IPS DF 4.7 (cell line): ENCODE measurements around the gene CUX1.
"Not testable (repeated sequence)": the region's sequence is repeated elsewhere in the genome, so short reads cannot be mapped to it uniquely, and the experiment has no call there.

Experiments
- DNase-seq: peaks from one replicate; pipeline ENCODE4 v3.0.0-alpha.2; 2013; ENCODE audit warnings: low spot score; ENCODE audit errors: extremely low read depth

The CUX1 gene

DNA sequence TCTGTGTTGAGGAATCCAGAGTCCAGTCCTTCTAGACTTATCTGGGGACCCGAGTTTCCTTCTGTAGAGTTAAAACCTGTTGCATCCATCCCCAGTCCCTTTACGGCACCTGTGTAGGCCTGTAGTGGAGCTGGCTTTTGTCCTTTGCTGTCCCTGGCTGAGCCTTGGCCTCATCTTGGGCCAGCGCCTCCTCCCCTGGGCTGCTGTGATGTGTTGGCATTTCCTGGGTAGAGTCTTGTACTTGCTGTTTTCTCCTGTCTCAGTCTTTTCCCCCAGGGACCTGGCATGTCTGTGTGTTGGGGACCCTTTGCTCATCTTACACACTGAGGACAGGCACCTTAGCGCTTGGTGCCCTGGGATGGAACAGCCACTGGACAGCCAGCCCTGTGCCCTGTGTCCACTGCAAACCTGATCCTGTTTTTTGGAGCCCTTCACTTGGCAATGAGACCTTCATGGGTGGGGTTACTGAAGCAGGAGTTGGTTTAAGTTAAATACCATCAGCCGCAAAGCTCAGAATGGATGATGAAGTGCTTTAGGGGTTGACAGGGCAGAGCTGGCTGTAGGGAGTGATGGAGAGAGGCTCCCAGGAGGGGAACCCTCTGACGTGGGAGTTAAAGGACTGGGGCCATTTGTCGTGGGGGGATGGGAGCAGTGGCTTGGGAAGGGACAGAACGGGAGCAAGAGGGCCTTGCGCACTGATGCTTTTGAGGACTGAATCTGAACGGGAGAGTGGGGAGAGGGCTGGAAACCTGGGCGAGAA is 50.9 kb downstream of the CUX1 start:
- DNase-seq, result no peak

DNA sequence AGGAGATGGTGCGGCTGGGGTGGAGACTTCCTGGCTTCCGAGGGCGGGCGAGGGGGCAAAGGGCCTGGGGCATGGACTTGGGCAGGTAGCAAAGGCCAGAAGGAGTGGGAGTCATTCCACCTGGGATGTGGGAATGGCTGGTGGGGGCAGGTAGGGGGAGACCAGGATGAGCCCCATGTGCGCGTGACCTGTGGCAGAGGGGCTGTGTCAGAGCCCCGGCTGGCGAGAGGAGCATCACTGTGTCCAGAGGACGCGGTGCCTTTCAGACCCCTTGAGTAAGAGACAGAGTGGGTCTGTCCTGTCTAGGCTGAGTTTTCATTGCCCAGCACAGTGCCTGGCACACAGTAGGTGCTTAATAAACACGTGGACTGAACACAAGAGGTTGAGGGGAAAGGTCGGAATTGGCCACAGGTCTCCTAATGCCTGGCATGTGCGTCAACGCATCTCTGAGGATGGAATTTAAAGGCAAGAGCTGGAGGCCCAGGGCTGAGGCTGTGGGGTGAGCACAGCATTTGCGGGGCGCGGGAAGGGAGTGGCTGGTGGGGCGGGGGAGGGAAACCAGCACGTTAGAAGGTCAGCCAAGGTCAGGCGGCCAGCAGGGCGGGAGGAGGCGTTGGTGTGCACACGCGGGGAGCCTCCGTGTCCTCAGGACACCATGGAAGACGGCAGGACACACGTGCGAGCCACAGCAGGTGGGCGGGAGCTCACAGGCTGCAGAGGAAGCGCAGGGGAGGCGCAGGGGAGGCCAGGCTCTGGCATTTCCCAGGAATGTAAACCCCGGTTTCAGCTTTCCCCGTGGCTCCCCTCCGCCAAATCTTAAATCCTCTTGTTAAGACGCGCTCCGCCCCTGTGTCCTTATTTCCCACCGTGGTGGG is 51.8 kb downstream of the CUX1 start:
- no peak for DNase-seq

DNA sequence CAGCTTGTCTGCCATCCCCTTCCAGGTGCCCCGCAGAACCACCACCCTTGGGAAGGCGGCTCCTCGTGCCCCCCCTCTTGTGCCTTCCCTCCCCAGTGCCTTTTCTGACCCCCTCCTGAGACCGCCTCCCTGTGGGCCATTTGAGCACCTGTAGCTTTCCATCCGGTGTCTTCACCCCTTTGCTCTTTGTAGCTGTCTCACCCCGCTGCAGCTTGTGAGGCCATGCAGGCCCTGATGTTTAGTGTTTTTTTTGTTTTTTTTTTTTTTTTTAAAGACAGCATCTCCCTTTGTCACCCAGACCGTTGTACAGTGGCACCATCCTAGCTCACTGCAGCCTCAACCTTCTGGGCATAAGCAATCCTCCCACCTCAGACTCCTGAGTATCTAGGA is 52.5 kb downstream of the CUX1 start:
- DNase-seq, result no peak

DNA sequence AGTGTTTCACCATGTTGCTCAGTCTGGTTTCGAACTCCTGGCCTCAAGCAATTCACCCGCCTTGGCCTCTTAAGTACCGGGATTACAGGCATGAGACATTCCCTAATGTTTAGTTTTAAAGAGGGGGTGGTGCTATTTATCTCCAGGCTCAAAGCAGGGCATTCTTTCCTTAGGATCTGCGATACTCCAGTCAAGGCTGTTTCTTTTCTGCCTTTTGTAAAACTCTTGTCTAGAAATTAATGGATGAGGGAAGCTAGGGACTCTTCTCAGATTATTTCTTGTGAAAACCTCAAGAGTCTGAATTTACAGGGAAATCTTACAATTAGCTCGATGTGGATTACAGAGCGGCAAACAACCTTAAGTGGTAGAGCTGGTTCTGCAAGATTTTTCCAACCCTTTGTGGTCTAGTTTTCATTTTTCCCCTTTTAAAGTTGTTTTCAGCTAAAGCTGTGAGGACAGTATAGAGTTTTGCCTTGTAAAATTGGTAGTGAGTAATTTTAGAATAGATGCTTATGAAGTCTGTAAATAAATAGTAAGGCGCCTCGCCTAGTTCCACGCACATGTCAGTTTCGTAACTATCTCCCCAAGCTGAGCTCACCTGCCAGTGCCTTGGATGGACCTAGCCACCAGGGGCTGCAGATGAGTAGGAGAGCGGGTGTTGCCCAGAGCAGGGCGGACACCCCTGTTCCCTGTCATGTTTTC is 53.1 kb downstream of the CUX1 start:
- DNase-seq, result no peak

GRCh38 chr7:101871351-101871750 is 53.9 kb downstream of the CUX1 start:
- no peak for DNase-seq

- no peak for DNase-seq
Measured at GRCh38 chr7:101874028-101874427, 56.6 kb downstream of the CUX1 start.

- no peak for DNase-seq
Measured at GRCh38 chr7:101875283-101875846, 57.9 kb downstream of the CUX1 start.

GRCh38 chr7:101877882-101878591 is 60.6 kb downstream of the CUX1 start:
- no peak for DNase-seq

DNA sequence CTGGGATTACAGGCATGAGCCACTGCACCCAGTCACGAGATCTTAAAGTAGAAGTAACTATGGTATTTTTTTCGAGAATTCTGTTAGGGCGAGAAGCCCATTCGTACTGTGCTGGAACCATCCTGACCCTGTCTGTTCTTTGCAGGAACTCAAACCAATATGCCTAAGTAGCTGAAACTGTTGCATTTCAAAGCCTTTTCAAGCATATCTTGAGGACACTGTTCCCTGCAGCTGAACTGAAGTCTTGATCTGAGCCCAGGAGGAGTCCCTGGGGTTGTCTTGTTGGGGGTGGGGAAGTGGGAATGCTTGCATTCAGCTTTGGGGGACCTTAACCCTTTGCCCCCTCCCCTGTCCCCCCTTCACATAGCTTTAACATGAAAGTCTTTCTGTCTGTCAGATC is 61.5 kb downstream of the CUX1 start:
- DNase-seq, result no peak

DNA sequence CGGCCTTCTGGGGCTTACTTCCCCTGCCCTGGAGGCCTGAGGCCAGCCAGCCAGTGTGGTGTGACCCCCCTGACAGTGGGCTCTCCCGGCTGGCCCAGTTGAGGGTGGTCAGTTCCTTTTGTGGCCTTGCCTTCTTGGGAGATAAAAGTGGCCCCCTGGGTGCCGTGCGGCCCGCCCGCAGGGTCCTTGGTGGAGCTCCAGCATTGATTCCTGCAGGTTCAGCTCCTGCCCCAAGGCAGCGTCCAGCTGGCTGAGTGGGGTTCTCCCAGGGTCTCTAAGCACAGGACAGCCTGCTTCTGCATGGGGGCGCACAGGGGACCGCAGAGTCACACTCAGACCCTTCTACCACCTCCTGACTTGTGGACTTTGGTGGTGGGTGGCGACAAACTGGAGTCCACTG is 62.1 kb downstream of the CUX1 start:
- no peak for DNase-seq

- DNase-seq, result no peak
Measured at GRCh38 chr7:101880282-101881054, 63.0 kb downstream of the CUX1 start.

DNA sequence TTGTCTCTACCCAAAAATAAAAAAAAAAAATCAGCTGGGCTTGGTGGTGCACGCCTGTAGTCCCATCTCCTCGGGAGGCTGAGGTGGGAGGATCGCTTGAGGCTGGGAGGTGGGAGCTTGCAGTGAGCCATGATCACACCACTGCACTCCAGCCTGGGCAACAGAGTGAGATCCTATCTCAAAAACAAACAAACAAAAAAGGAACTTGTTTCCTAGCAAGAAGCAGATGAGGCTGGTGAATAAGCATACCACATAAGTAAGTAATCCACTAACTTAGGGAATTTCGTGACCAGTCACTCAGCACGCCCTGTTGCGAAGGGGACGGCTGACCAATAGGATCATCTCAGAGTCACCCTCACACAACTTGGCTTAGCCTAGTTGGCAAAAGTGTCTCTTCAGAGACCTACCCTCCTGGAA is 64.6 kb downstream of the CUX1 start:
- DNase-seq, result no peak

DNA sequence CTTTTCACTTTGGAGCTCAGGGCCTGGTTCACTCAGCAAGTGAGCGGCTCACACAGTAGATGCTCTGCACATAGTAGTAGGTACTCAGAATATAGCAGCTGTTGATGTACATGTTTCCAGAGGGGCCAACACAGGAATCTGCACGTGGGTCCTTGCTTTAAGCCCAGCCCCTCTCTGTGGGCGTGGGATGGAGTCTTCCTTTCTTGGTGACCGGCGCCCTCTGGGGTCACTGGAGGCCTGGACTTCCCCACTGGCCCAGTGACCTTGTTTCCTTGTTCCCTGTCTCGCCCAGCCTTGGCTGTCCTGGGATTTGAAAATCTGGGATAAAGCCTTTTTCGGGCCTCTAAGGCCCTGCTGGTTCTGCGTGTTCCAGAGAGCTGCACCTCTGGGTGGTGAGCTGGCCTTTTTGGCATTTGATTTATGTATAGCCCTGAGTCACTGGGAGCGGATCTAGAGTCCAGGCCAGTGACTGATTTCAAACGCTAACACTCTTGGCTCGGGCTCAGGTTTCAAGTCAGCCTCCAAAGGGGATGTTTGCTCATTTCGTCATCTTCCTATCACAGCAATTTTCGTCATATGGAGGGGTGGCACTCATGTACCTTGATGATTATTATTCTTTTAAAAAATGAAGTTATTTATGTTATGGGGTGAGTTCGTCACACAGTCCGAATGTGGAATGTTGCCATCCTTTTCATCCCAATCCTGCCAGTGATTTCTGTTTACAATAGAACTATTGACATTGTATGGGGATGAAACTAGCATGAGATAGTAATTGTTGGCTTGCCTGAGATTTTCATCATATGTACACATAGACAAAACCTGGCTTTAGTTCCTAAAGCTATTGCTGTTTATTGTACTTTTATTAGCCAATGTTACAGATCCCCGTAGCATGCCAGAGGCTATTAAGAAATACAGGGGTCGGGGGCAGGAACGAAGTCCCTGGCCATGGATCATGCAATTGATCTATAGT is 65.5 kb downstream of the CUX1 start:
- no peak for DNase-seq

DNA sequence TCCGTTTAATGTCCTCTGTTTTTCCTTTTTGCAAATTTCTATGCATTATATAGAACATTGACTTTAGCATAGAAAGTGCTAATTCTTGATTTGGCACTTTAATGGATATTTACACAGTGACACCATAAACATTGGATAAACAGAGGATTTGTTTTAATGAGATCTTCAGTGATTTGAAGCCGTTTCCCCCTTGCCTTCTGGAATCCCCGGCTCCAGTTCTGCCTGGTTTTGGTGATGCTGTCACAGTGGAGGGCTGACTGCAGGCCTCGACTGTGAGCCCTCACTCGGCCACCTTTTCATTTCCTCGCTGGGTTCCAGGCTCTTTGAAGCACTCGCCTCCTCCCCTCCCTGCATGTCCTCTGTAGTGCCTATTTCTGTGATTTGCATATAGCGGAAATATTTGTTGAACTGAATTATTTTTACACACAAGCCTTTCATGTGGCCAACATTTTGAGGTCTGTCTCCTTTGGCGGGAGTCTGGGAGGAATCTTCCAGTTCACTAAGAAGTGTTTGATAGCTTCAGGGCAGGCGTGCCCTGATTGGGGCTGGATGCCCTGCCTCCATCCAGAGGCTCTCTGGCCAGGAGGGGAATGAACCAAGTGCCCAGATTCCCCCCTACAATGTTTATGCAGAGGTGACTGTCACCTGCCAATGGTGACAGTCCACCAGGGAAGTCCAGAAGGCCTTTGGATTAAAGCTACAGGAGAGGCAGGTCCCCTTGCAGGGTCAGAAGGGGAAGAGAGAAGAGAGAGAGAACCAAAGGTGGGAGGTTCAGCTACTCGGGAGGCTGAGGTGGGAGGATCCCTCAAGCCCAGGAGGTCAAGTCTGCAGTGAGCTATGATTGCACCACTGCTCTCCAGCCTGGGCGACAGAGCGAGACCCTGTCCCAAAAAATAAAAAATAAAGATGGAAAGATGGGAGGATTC is 67.5 kb downstream of the CUX1 start:
- DNase-seq, result no peak

- no peak for DNase-seq
Measured at GRCh38 chr7:101885597-101885955, 68.2 kb downstream of the CUX1 start.

DNA sequence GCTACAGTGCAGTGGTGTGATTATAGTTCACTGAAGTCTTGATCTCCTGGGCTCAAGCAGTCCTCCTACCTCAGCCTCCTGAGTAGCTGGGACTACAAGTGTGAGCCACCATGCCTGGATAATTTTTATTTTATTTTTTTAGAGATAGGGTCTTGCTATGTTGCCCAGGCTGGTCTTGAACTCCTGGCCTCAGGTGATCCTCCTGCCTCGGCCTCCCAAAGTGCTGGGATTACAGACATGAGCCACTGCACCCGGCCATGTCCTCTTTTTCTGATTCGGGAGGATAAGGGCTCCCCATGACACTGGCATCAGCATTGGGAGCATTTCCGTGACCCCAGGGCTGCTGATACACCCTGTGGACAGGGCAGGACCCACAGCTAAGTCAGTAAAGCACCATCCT is 69.9 kb downstream of the CUX1 start:
- DNase-seq, result not testable (repeated sequence)

GRCh38 chr7:101888564-101888963 is 71.1 kb downstream of the CUX1 start:
- not testable (repeated sequence) for DNase-seq
